ENCODE data around the gene TRIM38.

DNA sequence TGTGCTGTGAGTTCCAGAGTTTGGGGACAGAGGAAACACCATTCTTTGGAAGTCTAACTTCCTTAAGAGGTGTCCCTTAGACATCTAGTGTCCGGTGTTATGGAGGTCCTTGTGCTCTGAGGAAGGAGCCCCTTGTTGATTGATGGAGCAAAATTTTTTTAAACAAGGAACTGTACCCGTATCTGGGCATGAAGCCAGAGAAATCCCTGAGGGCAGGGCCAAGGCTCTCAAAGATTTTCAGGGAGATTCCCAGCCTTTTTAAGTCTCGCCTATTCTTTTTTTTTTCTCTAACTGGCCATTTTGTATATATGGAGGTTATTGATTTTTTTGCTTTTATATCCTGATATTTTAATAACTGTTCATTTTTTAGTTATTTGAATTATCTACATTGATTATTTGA lies 45.9 kb downstream of the TRIM38 start:
- TF ChIP-seq, protein P1, sequence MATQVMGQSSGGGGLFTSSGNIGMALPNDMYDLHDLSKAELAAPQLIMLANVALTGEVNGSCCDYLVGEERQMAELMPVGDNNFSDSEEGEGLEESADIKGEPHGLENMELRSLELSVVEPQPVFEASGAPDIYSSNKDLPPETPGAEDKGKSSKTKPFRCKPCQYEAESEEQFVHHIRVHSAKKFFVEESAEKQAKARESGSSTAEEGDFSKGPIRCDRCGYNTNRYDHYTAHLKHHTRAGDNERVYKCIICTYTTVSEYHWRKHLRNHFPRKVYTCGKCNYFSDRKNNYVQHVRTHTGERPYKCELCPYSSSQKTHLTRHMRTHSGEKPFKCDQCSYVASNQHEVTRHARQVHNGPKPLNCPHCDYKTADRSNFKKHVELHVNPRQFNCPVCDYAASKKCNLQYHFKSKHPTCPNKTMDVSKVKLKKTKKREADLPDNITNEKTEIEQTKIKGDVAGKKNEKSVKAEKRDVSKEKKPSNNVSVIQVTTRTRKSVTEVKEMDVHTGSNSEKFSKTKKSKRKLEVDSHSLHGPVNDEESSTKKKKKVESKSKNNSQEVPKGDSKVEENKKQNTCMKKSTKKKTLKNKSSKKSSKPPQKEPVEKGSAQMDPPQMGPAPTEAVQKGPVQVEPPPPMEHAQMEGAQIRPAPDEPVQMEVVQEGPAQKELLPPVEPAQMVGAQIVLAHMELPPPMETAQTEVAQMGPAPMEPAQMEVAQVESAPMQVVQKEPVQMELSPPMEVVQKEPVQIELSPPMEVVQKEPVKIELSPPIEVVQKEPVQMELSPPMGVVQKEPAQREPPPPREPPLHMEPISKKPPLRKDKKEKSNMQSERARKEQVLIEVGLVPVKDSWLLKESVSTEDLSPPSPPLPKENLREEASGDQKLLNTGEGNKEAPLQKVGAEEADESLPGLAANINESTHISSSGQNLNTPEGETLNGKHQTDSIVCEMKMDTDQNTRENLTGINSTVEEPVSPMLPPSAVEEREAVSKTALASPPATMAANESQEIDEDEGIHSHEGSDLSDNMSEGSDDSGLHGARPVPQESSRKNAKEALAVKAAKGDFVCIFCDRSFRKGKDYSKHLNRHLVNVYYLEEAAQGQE (IDR thresholded peaks at IDR 0.05; ENCODE audit: insufficient replicate concordance, low read depth), result no peak
- TF ChIP-seq, protein P2, sequence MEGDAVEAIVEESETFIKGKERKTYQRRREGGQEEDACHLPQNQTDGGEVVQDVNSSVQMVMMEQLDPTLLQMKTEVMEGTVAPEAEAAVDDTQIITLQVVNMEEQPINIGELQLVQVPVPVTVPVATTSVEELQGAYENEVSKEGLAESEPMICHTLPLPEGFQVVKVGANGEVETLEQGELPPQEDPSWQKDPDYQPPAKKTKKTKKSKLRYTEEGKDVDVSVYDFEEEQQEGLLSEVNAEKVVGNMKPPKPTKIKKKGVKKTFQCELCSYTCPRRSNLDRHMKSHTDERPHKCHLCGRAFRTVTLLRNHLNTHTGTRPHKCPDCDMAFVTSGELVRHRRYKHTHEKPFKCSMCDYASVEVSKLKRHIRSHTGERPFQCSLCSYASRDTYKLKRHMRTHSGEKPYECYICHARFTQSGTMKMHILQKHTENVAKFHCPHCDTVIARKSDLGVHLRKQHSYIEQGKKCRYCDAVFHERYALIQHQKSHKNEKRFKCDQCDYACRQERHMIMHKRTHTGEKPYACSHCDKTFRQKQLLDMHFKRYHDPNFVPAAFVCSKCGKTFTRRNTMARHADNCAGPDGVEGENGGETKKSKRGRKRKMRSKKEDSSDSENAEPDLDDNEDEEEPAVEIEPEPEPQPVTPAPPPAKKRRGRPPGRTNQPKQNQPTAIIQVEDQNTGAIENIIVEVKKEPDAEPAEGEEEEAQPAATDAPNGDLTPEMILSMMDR (IDR thresholded peaks at IDR 0.05; ENCODE audit: insufficient read depth, low read length), result no peak
- TF ChIP-seq GABPA (IDR thresholded peaks at IDR 0.05; ENCODE audit: low read depth) (no peak), POLR2AphosphoS5 (IDR thresholded peaks at IDR 0.05; ENCODE audit: low read depth) (no peak), SPI1 (IDR thresholded peaks at IDR 0.05; ENCODE audit: borderline replicate concordance, low read depth) (no peak)
